ENCODE measurements around the gene DCAF8.

DCAF8 gene

GRCh38 chr1:160186729-160187128, 75.6 kb downstream of the DCAF8 start:
- Histone ChIP-seq H3K27me3 (replicated peaks; ENCODE audit: insufficient read depth, low read length) (no peaks in the 10 kb centered on the region), H3K4me3 (ENCODE audit: low read length) (no peak overlapping the region), H3K9me3 (replicated peaks; ENCODE audit: insufficient read depth, low read length) (no peaks in the 10 kb centered on the region), H3F3A (ENCODE audit: insufficient read depth, low read length) (no peaks in the 10 kb centered on the region), H4K20me1 (ENCODE audit: insufficient read depth, low read length) (no peaks in the 10 kb centered on the region), H3K9me2 (replicated peaks; ENCODE audit: insufficient read depth, low read length) (no peaks in the 10 kb centered on the region), H3K36me3 (replicated peaks; ENCODE audit: insufficient read depth, low read length) (no peaks in the 10 kb centered on the region), H2AFZ (ENCODE audit: low read length) (no peak overlapping the region), H3K27ac (ENCODE audit: low read length) (no peak overlapping the region), H3K4me2 (ENCODE audit: low read depth, low read length) (no peak overlapping the region), H3K4me1 (ENCODE audit: low read length) (no peaks in the 10 kb centered on the region), H3K79me2 (ENCODE audit: low read length) (no peaks in the 10 kb centered on the region), H3K9ac (ENCODE audit: low read length) (no peak overlapping the region)
- TF ChIP-seq CTCF (IDR thresholded peaks at IDR 0.05; ENCODE audit: low read length) (no peak), EZH2phosphoT487 (IDR thresholded peaks at IDR 0.05; ENCODE audit: low read length) (no peak), EZH2 (optimal IDR thresholded peaks at IDR 0.05; ENCODE audit: low read depth, low read length) (no peak)
- DNase-seq = no peak

GRCh38 chr1:160186246-160186645, 76.1 kb downstream of the DCAF8 start:
- DNase-seq = no peak
- H4K20me1 ChIP-seq (ENCODE audit: insufficient read depth, low read length) = no peaks in the 10 kb centered on the region
- no peaks in the 10 kb centered on the region for H3K36me3 ChIP-seq (replicated peaks; ENCODE audit: insufficient read depth, low read length)
- no peak overlapping the region for H2AFZ ChIP-seq (ENCODE audit: low read length)
- no peak overlapping the region for H3K27ac ChIP-seq (ENCODE audit: low read length)
- no peaks in the 10 kb centered on the region for H3K27me3 ChIP-seq (replicated peaks; ENCODE audit: insufficient read depth, low read length)
- no peak overlapping the region for H3K9ac ChIP-seq (ENCODE audit: low read length)
- no peaks in the 10 kb centered on the region for H3F3A ChIP-seq (ENCODE audit: insufficient read depth, low read length)
- no peaks in the 10 kb centered on the region for H3K9me3 ChIP-seq (replicated peaks; ENCODE audit: insufficient read depth, low read length)
- TF ChIP-seq CTCF (IDR thresholded peaks at IDR 0.05; ENCODE audit: low read length) = no peak
- TF ChIP-seq EZH2phosphoT487 (IDR thresholded peaks at IDR 0.05; ENCODE audit: low read length) = no peak
- TF ChIP-seq EZH2 (optimal IDR thresholded peaks at IDR 0.05; ENCODE audit: low read depth, low read length) = no peak
- H3K79me2 ChIP-seq (ENCODE audit: low read length) = no peaks in the 10 kb centered on the region
- no peak overlapping the region for H3K4me2 ChIP-seq (ENCODE audit: low read depth, low read length)
- no peaks in the 10 kb centered on the region for H3K4me1 ChIP-seq (ENCODE audit: low read length)
- no peak overlapping the region for H3K4me3 ChIP-seq (ENCODE audit: low read length)
- H3K9me2 ChIP-seq (replicated peaks; ENCODE audit: insufficient read depth, low read length) = no peaks in the 10 kb centered on the region

- Histone ChIP-seq H3K9me3 (replicated peaks; ENCODE audit: insufficient read depth, low read length) (no peaks in the 10 kb centered on the region), H3K4me2 (ENCODE audit: low read depth, low read length) (no peak overlapping the region), H3K36me3 (replicated peaks; ENCODE audit: insufficient read depth, low read length) (no peaks in the 10 kb centered on the region), H3F3A (ENCODE audit: insufficient read depth, low read length) (no peaks in the 10 kb centered on the region), H3K9me2 (replicated peaks; ENCODE audit: insufficient read depth, low read length) (no peaks in the 10 kb centered on the region), H3K27me3 (replicated peaks; ENCODE audit: insufficient read depth, low read length) (no peaks in the 10 kb centered on the region), H3K9ac (ENCODE audit: low read length) (no peak overlapping the region), H2AFZ (ENCODE audit: low read length) (no peak overlapping the region), H4K20me1 (ENCODE audit: insufficient read depth, low read length) (no peaks in the 10 kb centered on the region), H3K4me3 (ENCODE audit: low read length) (no peak overlapping the region), H3K79me2 (ENCODE audit: low read length) (no peaks in the 10 kb centered on the region), H3K4me1 (ENCODE audit: low read length) (no peaks in the 10 kb centered on the region), H3K27ac (ENCODE audit: low read length) (no peak overlapping the region)
- TF ChIP-seq EZH2phosphoT487 (IDR thresholded peaks at IDR 0.05; ENCODE audit: low read length) = no peak
- TF ChIP-seq CTCF (IDR thresholded peaks at IDR 0.05; ENCODE audit: low read length) = no peak
- no peak for TF ChIP-seq EZH2 (optimal IDR thresholded peaks at IDR 0.05; ENCODE audit: low read depth, low read length)
- DNase-seq = no peak
Measured at GRCh38 chr1:160179336-160179735, 83.0 kb downstream of the DCAF8 start.

Measured in MM.1S (cell line).